ENCODE results near the gene CNOT10.

The CNOT10 gene

DNA sequence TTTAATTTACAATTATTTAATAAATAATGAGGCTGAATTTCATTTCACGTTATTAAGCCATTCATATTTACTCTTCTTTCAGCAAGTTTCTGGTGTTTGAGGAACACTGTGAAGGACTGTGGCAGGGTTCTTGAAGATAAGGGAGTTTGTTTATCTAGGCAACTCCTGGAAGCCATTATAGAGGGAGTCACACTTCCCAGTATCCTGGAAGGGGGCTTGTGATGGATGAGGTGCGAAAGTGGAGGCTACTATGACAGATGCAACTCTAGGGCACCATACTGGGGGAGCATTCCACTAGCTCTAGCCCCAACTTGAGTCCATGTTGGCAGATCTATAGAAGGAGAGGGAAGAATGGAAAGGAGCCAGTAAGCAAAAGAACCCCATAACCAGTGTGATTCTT, 14.4 kb downstream of the CNOT10 start:
- no peak for TF ChIP-seq EZH2phosphoT487 (conservative IDR thresholded peaks at IDR 0.05; ENCODE audit: low read length)
- TF ChIP-seq, protein P1, sequence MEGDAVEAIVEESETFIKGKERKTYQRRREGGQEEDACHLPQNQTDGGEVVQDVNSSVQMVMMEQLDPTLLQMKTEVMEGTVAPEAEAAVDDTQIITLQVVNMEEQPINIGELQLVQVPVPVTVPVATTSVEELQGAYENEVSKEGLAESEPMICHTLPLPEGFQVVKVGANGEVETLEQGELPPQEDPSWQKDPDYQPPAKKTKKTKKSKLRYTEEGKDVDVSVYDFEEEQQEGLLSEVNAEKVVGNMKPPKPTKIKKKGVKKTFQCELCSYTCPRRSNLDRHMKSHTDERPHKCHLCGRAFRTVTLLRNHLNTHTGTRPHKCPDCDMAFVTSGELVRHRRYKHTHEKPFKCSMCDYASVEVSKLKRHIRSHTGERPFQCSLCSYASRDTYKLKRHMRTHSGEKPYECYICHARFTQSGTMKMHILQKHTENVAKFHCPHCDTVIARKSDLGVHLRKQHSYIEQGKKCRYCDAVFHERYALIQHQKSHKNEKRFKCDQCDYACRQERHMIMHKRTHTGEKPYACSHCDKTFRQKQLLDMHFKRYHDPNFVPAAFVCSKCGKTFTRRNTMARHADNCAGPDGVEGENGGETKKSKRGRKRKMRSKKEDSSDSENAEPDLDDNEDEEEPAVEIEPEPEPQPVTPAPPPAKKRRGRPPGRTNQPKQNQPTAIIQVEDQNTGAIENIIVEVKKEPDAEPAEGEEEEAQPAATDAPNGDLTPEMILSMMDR (IDR thresholded peaks at IDR 0.05; ENCODE audit: insufficient read depth, low read length, poor library complexity, severe bottlenecking): no peak
- no peak overlapping the region for H3K4me2 ChIP-seq (ENCODE audit: low read depth, low read length, poor library complexity, severe bottlenecking)
- peaks cover 92% of the 10 kb centered on the region for H3K79me2 ChIP-seq (ENCODE audit: insufficient read depth, low read length)

DNA sequence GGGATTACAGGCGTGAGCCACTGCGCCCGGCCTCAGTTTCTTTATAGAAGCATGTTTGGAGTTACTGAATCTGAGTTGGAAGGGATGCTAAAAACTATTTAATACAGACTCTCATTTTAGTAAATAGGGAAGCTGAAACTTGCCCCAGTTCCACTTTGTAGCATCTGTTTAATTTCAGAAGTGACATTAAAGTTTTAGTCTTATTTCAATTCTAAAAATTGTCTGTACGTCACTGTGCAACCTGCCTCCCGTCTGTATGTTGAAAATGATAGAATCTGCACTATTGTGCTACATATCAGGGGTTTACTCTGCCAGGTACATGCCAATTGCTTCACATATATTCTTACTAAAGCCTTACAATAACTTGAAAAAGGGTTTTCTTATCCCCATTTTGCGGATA, 15.3 kb downstream of the CNOT10 start:
- Histone ChIP-seq H3K36me3 (ENCODE audit: low read length) (peaks cover 12% of the 10 kb centered on the region; the same call in 1 of the 2 replicates), H4K20me1 (ENCODE audit: low read depth, low read length) (peaks cover 3% of the 10 kb centered on the region; the same call in 1 of the 2 replicates), H3K9me3 (ENCODE audit: insufficient read depth, low read length) (no peaks in the 10 kb centered on the region), H3K79me2 (ENCODE audit: insufficient read depth, low read length) (peaks cover 88% of the 10 kb centered on the region), H3K27ac (ENCODE audit: low read depth, low read length) (peak overlapping the region; percentile 36; the same call in 1 of the 2 replicates), H3F3A (ENCODE audit: insufficient read depth) (peaks cover 8% of the 10 kb centered on the region), H3K4me3 (ENCODE audit: insufficient read depth, low read length, poor library complexity, severe bottlenecking) (no peak overlapping the region), H3K9ac (ENCODE audit: low read length) (no peak overlapping the region), H3K9me2 (replicated peaks; ENCODE audit: insufficient read depth, low read length) (no peaks in the 10 kb centered on the region), H3K4me2 (ENCODE audit: low read depth, low read length, poor library complexity, severe bottlenecking) (peak overlapping the region; percentile 13), H3K27me3 (ENCODE audit: low read length) (no peaks in the 10 kb centered on the region), H2AFZ (ENCODE audit: low read depth, low read length, severe bottlenecking) (no peak overlapping the region)
- no peak for TF ChIP-seq EZH2phosphoT487 (conservative IDR thresholded peaks at IDR 0.05; ENCODE audit: low read length)
- TF ChIP-seq, protein P1 (IDR thresholded peaks at IDR 0.05; ENCODE audit: insufficient read depth, low read length, poor library complexity, severe bottlenecking): no peak

More for the DNA sequence above, 14.4 kb downstream of the CNOT10 start:
- Histone ChIP-seq H3K27me3 (ENCODE audit: low read length) (no peaks in the 10 kb centered on the region), H3K9me2 (replicated peaks; ENCODE audit: insufficient read depth, low read length) (no peaks in the 10 kb centered on the region), H3K36me3 (ENCODE audit: low read length) (peaks cover 4% of the 10 kb centered on the region; the same call in 1 of the 2 replicates), H4K20me1 (ENCODE audit: low read depth, low read length) (peaks cover 3% of the 10 kb centered on the region; the same call in 1 of the 2 replicates), H3K9ac (ENCODE audit: low read length) (no peak overlapping the region), H2AFZ (ENCODE audit: low read depth, low read length, severe bottlenecking) (no peak overlapping the region), H3K27ac (ENCODE audit: low read depth, low read length) (no peak overlapping the region), H3K4me3 (ENCODE audit: insufficient read depth, low read length, poor library complexity, severe bottlenecking) (no peak overlapping the region), H3K9me3 (ENCODE audit: insufficient read depth, low read length) (no peaks in the 10 kb centered on the region), H3F3A (ENCODE audit: insufficient read depth) (peaks cover 8% of the 10 kb centered on the region)

DNA sequence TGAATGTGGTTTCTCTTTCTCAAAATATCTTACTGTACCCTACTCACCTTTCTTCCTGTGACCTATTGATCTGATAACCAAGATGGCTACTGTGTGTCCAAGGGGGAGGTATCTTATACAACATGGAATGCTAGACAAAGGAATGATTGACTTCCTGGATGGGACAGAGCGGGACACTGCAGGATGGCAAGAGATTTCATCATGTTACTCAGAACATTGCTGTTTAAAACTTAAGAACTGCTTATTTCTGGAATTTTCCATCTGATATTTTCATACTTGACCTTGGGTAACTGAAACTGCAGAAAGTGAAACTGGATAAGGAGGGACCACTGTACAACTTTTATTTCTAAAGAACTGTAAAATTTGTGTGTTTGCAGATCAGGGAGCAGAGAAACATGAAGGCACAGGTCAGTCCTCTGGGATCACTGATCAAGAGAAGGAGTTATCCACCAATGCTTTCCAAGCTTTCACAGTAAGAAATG, 18.5 kb downstream of the CNOT10 start:
- Histone ChIP-seq H3K4me2 (ENCODE audit: low read depth, low read length, poor library complexity, severe bottlenecking) (no peak overlapping the region), H3K9me2 (replicated peaks; ENCODE audit: insufficient read depth, low read length) (no peaks in the 10 kb centered on the region), H3K4me3 (ENCODE audit: insufficient read depth, low read length, poor library complexity, severe bottlenecking) (no peak overlapping the region), H3K9me3 (ENCODE audit: insufficient read depth, low read length) (no peaks in the 10 kb centered on the region), H3F3A (ENCODE audit: insufficient read depth) (peaks cover 8% of the 10 kb centered on the region), H3K79me2 (ENCODE audit: insufficient read depth, low read length) (peaks cover 68% of the 10 kb centered on the region), H3K27ac (ENCODE audit: low read depth, low read length) (no peak overlapping the region), H3K9ac (ENCODE audit: low read length) (no peak overlapping the region), H4K20me1 (ENCODE audit: low read depth, low read length) (no peaks in the 10 kb centered on the region), H3K27me3 (ENCODE audit: low read length) (no peaks in the 10 kb centered on the region), H3K36me3 (ENCODE audit: low read length) (peaks cover 19% of the 10 kb centered on the region; the same call in 1 of the 2 replicates), H2AFZ (ENCODE audit: low read depth, low read length, severe bottlenecking) (no peak overlapping the region)
- TF ChIP-seq EZH2phosphoT487 (conservative IDR thresholded peaks at IDR 0.05; ENCODE audit: low read length): no peak
- TF ChIP-seq, protein P1 (IDR thresholded peaks at IDR 0.05; ENCODE audit: insufficient read depth, low read length, poor library complexity, severe bottlenecking): no peak
